Nephron (organoid): ENCODE results near the gene REN.

Experiments used
- H3K27ac Mint-ChIP-seq, 3 experiments: 2 replicates each; pipeline ENCODE4 v1.8.0; 2020; ENCODE audit warnings: mixed read lengths in 3 of 3, mild to moderate bottlenecking in 2 of 3, moderate library complexity in 1 of 3
- H3K27me3 Mint-ChIP-seq: 2 replicates; pipeline ENCODE4 v1.8.0; 2021; ENCODE audit warnings: low read depth, mild to moderate bottlenecking, moderate library complexity, mixed read lengths
- H3K36me3 Mint-ChIP-seq: 2 replicates; pipeline ENCODE4 v1.8.0; 2020; ENCODE audit warnings: low read depth, mixed read lengths
- H3K4me1 Mint-ChIP-seq: 2 replicates; pipeline ENCODE4 v1.8.0; 2020; ENCODE audit warnings: mixed read lengths
- H3K4me3 Mint-ChIP-seq, 3 experiments: 2 replicates each; pipeline ENCODE4 v1.8.0; 2020; ENCODE audit warnings: mild to moderate bottlenecking in 3 of 3, mixed read lengths in 3 of 3, moderate library complexity in 2 of 3
- H3K9me3 Mint-ChIP-seq: 2 replicates; pipeline ENCODE4 v1.8.0; 2020; ENCODE audit warnings: mixed read lengths
- CTCF ChIP-seq, 3 experiments: fragments of 200-600 bp; sonication (generic); IDR thresholded peaks; one replicate each; pipeline ENCODE4 v1.5.0; 2021; ENCODE audit warnings: antibody characterized with exemption in 3 of 3; ENCODE audit not compliant: unreplicated experiment in 3 of 3

Gene REN

GRCh38 chr1:204124639-204125038 lies 41.5 kb downstream of the REN start:
- no peaks in the 10 kb centered on the region for H3K9me3 Mint-ChIP-seq
- H3K4me1 Mint-ChIP-seq, result peaks cover 33% of the 10 kb centered on the region
- H3K27me3 Mint-ChIP-seq, result no peaks in the 10 kb centered on the region
- H3K27ac Mint-ChIP-seq, result peak overlapping the region in 1 of 3 experiments; percentile 6
- H3K36me3 Mint-ChIP-seq, result peaks cover 33% of the 10 kb centered on the region
- no peak for TF ChIP-seq CTCF (IDR thresholded peaks at IDR 0.05; ENCODE audit: unreplicated experiment in 3 of 3)
- H3K4me3 Mint-ChIP-seq, result no peak overlapping the region

- no peak for TF ChIP-seq CTCF (IDR thresholded peaks at IDR 0.05; ENCODE audit: unreplicated experiment in 3 of 3)
- H3K27me3 Mint-ChIP-seq, result no peaks in the 10 kb centered on the region
- H3K4me1 Mint-ChIP-seq, result peaks cover 21% of the 10 kb centered on the region
- no peak overlapping the region for H3K4me3 Mint-ChIP-seq
- H3K27ac Mint-ChIP-seq, result no peak overlapping the region
- no peaks in the 10 kb centered on the region for H3K9me3 Mint-ChIP-seq
- H3K36me3 Mint-ChIP-seq, result peaks cover 45% of the 10 kb centered on the region
These were observed 42.8 kb downstream of the REN start for GRCh38 chr1:204123376-204123775.

- H3K27me3 Mint-ChIP-seq, result no peaks in the 10 kb centered on the region
- no peaks in the 10 kb centered on the region for H3K9me3 Mint-ChIP-seq
- H3K4me1 Mint-ChIP-seq, result peaks cover 8% of the 10 kb centered on the region
- no peak for TF ChIP-seq CTCF (IDR thresholded peaks at IDR 0.05; ENCODE audit: unreplicated experiment in 3 of 3)
- no peak overlapping the region for H3K27ac Mint-ChIP-seq
- H3K36me3 Mint-ChIP-seq, result peaks cover 49% of the 10 kb centered on the region
- no peak overlapping the region for H3K4me3 Mint-ChIP-seq
These were observed 44.1 kb downstream of the REN start for GRCh38 chr1:204121840-204122555.

- no peak overlapping the region for H3K4me3 Mint-ChIP-seq
- no peaks in the 10 kb centered on the region for H3K27me3 Mint-ChIP-seq
- no peak overlapping the region for H3K27ac Mint-ChIP-seq
- H3K4me1 Mint-ChIP-seq, result no peaks in the 10 kb centered on the region
- no peaks in the 10 kb centered on the region for H3K9me3 Mint-ChIP-seq
- no peak for TF ChIP-seq CTCF (IDR thresholded peaks at IDR 0.05; ENCODE audit: unreplicated experiment in 3 of 3)
- H3K36me3 Mint-ChIP-seq, result peaks cover 25% of the 10 kb centered on the region
These were observed 49.6 kb downstream of the REN start for GRCh38 chr1:204116539-204116938.

- no peak for TF ChIP-seq CTCF (IDR thresholded peaks at IDR 0.05; ENCODE audit: unreplicated experiment in 3 of 3)
- Mint-ChIP-seq H3K9me3 (no peaks in the 10 kb centered on the region), H3K4me3 (no peak overlapping the region), H3K27me3 (no peaks in the 10 kb centered on the region), H3K27ac (no peak overlapping the region), H3K4me1 (no peaks in the 10 kb centered on the region), H3K36me3 (peaks cover 25% of the 10 kb centered on the region)
These were observed 51.0 kb downstream of the REN start for GRCh38 chr1:204115116-204115515.

GRCh38 chr1:204114606-204115005 lies 51.5 kb downstream of the REN start:
- Mint-ChIP-seq H3K9me3 (no peaks in the 10 kb centered on the region), H3K4me1 (no peaks in the 10 kb centered on the region), H3K27ac (no peak overlapping the region), H3K27me3 (no peaks in the 10 kb centered on the region), H3K36me3 (peaks cover 21% of the 10 kb centered on the region), H3K4me3 (no peak overlapping the region)
- TF ChIP-seq CTCF (IDR thresholded peaks at IDR 0.05; ENCODE audit: unreplicated experiment in 3 of 3), result no peak
